BE2C (cell line): ENCODE measurements around the gene ZNF474.

Experiments
- DNase-seq: peaks from one replicate; pipeline ENCODE4 v3.0.0-alpha.2; 2020
- H3K27me3 ChIP-seq: fragments of 250-450 bp; sonication (Bioruptor Pico); 2 replicates; pipeline ENCODE4 v1.5.1; 2020; ENCODE audit warnings: mild to moderate bottlenecking
- H3K36me3 ChIP-seq: fragments of 250-450 bp; sonication (Bioruptor Pico); 2 replicates; pipeline ENCODE4 v1.5.1; 2020; ENCODE audit warnings: mild to moderate bottlenecking
- H3K4me1 ChIP-seq: fragments of 250-450 bp; sonication (Bioruptor Pico); 2 replicates; pipeline ENCODE4 v1.5.1; 2020
- H3K4me3 ChIP-seq: 2 replicates; pipeline ENCODE4 v1.5.1; 2011; ENCODE audit warnings: low read depth, low read length
- H3K9me3 ChIP-seq: fragments of 250-450 bp; sonication (Bioruptor Pico); 2 replicates; pipeline ENCODE4 v1.5.1; 2020
- TF ChIP-seq, protein P1 (sequence below): IDR thresholded peaks from 2 replicates; pipeline ENCODE4 v1.5.1; 2012; ENCODE audit warnings: mild to moderate bottlenecking, low read depth, low read length

Gene ZNF474

DNA sequence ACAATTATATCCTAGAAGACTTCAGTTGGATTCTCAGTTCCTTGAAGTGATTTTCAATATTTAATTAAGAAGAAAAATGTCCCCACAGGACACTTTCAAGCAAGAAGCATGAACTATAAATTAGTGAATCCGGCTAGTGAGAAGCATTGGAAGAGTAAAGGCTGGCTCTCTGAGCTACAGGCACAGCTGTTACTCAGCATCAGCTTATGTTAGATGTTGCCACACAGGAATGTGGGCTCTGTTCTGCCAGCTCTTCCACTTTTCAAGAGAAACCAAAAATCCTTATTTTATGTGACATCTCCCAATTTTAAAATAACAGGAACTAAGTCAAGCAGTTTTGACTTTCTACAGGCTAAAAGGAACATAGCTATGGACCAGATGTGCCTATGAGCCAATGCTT, 14.9 kb downstream of the ZNF474 start:
- Histone ChIP-seq H3K4me3 (no peak overlapping the region), H3K36me3 (no peaks in the 10 kb centered on the region), H3K9me3 (no peaks in the 10 kb centered on the region), H3K27me3 (no peaks in the 10 kb centered on the region), H3K4me1 (no peaks in the 10 kb centered on the region)
- TF ChIP-seq, protein P1, sequence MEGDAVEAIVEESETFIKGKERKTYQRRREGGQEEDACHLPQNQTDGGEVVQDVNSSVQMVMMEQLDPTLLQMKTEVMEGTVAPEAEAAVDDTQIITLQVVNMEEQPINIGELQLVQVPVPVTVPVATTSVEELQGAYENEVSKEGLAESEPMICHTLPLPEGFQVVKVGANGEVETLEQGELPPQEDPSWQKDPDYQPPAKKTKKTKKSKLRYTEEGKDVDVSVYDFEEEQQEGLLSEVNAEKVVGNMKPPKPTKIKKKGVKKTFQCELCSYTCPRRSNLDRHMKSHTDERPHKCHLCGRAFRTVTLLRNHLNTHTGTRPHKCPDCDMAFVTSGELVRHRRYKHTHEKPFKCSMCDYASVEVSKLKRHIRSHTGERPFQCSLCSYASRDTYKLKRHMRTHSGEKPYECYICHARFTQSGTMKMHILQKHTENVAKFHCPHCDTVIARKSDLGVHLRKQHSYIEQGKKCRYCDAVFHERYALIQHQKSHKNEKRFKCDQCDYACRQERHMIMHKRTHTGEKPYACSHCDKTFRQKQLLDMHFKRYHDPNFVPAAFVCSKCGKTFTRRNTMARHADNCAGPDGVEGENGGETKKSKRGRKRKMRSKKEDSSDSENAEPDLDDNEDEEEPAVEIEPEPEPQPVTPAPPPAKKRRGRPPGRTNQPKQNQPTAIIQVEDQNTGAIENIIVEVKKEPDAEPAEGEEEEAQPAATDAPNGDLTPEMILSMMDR: no peak
- no peak for DNase-seq

DNA sequence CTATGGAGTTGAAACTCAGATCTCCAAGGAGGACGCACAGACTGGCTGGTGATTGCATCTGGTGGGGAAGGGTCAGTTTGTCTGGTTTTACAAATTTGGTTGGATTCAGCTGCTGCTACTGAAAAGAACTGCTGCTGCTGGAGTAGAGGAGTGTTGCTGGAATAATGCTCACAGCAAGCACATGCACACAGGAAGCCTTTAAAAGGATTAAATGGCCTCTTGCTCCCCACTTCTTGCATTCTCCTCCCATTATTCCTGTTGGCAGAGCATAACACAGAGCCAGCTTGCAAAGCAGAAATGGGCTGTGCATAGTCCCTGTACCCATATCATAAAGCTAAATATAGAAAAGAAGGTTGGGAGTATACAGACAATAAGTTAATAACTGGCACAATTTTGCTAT, 16.6 kb downstream of the ZNF474 start:
- TF ChIP-seq, protein P1: no peak
- Histone ChIP-seq H3K9me3 (no peaks in the 10 kb centered on the region), H3K36me3 (no peaks in the 10 kb centered on the region), H3K4me1 (no peaks in the 10 kb centered on the region), H3K4me3 (no peak overlapping the region), H3K27me3 (no peaks in the 10 kb centered on the region)
- no peak for DNase-seq

DNA sequence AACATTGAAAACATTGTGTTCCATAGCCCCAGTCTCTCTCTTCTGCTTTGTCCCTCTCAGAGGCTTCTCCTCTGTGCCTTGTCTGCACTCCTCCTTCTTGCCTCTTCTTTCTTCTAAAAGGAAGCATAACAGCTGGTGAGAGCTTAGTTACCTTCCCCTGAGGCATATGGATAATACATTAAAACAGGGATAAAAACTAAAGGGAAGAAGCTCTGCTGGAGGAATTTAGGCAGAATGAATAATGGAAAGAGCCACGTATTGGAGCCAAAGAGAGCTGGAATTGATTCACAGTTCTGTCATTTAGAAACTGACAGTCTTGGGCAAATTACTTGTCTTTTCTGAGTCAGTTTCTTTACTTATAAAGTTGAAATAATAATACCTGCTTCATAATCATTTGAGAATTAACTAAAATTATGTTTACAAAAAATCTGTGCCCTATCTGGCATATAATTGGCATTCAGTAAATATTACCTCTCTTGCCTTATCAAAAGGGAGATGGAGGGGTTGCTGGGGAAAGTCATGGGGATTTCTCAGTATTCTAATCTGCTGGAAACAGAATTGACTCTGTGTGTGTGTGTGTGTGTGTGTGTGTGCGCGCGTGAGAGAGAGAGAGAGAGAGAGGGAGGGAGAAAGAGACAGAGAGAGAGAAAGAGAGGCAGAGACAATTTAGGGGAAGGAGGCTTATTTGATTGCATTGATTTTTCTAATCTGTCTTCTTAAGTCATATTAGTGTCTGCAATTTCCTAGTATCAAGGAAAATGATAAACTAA, 20.2 kb downstream of the ZNF474 start:
- H3K4me3 ChIP-seq: no peak overlapping the region
- no peak for DNase-seq
- no peaks in the 10 kb centered on the region for H3K9me3 ChIP-seq
- H3K27me3 ChIP-seq: no peaks in the 10 kb centered on the region
- TF ChIP-seq, protein P1: no peak
- H3K36me3 ChIP-seq: no peaks in the 10 kb centered on the region
- no peaks in the 10 kb centered on the region for H3K4me1 ChIP-seq

DNA sequence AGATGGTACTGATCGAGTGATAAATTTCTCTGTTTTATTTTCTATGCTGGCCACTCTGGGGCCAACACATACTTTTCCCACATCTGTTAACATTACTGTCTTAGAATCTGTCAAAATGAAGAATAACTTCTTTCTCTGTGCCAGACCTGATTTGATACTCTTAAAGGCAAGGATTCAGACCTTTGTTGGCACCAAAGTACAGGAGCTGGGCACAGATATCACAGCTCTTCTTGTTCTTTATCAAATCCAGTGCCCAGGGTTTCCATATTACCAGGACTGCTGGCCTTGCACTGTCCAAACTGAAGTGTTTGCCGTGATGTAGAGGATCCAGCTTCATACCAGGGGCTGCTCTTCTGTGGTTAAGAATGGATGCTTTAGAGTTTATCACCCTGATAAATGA, 20.9 kb downstream of the ZNF474 start:
- DNase-seq: no peak
- Histone ChIP-seq H3K4me3 (no peak overlapping the region), H3K27me3 (no peaks in the 10 kb centered on the region), H3K9me3 (no peaks in the 10 kb centered on the region), H3K4me1 (no peaks in the 10 kb centered on the region), H3K36me3 (no peaks in the 10 kb centered on the region)
- TF ChIP-seq, protein P1: no peak

DNA sequence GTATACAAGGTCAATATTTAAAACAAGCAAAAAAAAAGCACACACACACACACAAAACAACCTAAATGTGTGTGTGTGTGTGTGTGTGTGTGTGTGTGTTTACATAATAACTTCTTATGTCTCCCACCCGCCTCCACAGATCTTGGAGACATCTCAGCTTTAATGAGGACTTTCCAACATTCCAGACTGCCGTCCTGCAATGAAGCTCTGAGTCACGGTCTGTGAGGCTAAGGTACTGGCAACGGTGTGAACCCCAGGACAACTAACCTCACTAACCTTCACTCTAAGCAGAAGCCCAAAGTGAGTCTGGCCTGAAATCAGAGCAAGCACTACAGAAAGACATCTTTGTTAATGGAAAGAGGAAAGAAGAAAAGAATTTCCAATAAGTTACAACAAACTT, 22.3 kb downstream of the ZNF474 start:
- Histone ChIP-seq H3K36me3 (no peaks in the 10 kb centered on the region), H3K27me3 (no peaks in the 10 kb centered on the region), H3K9me3 (no peaks in the 10 kb centered on the region), H3K4me1 (no peaks in the 10 kb centered on the region), H3K4me3 (no peak overlapping the region)
- TF ChIP-seq, protein P1: no peak
- DNase-seq: no peak

DNA sequence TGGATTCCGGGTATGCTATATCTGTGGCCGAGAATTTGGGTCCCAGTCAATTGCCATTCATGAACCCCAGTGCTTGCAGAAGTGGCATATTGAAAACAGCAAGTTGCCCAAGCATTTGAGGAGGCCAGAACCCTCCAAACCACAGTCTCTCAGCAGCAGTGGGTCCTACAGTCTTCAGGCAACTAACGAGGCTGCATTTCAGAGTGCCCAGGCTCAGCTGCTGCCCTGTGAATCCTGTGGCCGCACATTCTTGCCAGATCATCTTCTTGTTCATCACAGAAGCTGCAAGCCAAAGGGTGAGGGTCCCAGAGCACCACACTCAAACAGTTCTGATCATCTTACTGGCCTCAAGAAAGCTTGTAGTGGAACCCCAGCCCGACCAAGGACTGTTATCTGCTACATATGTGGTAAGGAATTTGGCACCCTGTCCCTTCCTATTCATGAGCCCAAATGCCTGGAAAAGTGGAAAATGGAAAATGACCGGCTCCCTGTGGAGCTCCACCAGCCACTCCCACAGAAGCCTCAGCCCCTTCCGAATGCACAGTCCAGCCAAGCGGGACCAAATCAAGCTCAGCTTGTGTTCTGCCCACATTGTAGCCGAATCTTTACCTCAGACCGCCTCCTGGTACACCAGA, 23.0 kb downstream of the ZNF474 start:
- Histone ChIP-seq H3K36me3 (no peaks in the 10 kb centered on the region), H3K4me3 (no peak overlapping the region), H3K4me1 (no peaks in the 10 kb centered on the region), H3K9me3 (no peaks in the 10 kb centered on the region), H3K27me3 (no peaks in the 10 kb centered on the region)
- TF ChIP-seq, protein P1: no peak
- no peak for DNase-seq
